Measurements from ENCODE around the gene GDI1. TPM values are rescaled to one million over a fixed set of nuclear protein-coding genes. Genes with fewer than 3 reads are reported as not detected.
A peak's percentile ranks its signal among the peaks of the same experiment; 100 is the strongest.

Gene GDI1
- total and polyA plus RNA-seq, 9 of the 15 experiments (the other 6 are each of a cell fraction or from before 2014, with no cell fraction given): 0.97 to 82.6 (median 37.5) TPM

GRCh38 chrX:154412468-154412867 is 24.5 kb upstream of the GDI1 start:
- Histone ChIP-seq H3K9me1 (ENCODE audit: control insufficient read depth, insufficient read depth, low read length) (no peaks in the 10 kb centered on the region), H2AFZ (ENCODE audit: low read depth, low read length) (no peak overlapping the region), H4K20me1 (replicated peaks; ENCODE audit: control insufficient read depth, insufficient read depth, low read length) (no peaks in the 10 kb centered on the region), H3K79me2 (ENCODE audit: control insufficient read depth, insufficient read depth, low read length) (peaks cover 25% of the 10 kb centered on the region), H3K27ac (ENCODE audit: extremely low read depth, low read depth, low read length) (0 out of 3 replicates have a peak overlapping the region, but pooled peaks have one; percentile 11), H3K4me1 (replicated peaks in 1 of 2; ENCODE audit: control insufficient read depth in 2 of 2, insufficient read depth in 2 of 2, low read length in 2 of 2) (peaks cover 13 to 46% of the 10 kb centered on the region in 2 experiments; a peak in 4 of 5 replicates), H3K9ac (ENCODE audit: insufficient read depth in 1 of 2, low read depth in 2 of 2, low read length in 2 of 2) (peak overlapping the region; percentile 76 to 96), H3K4me2 (ENCODE audit: insufficient read depth, low read length) (peak overlapping the region; percentile 87), H3K4me3 (peak overlapping the region; percentile 74), H3K9me3 (replicated peaks; ENCODE audit: control insufficient read depth, insufficient read depth, low read depth, low read length) (no peaks in the 10 kb centered on the region), H3K36me3 (ENCODE audit: control insufficient read depth, insufficient read depth, low read length) (peaks cover 7% of the 10 kb centered on the region; the same call in 1 of the 3 replicates), H3K27me3 (ENCODE audit: control insufficient read depth in 2 of 2, insufficient read depth in 2 of 2, low read length in 2 of 2) (no peaks in the 10 kb centered on the region)
- TF ChIP-seq RBM15 (IDR thresholded peaks at IDR 0.05; ENCODE audit: insufficient read depth, low read length) (no peak), PRDM10 (IDR thresholded peaks at IDR 0.05; ENCODE audit: partially characterized antibody) (peak; percentile 20)
- ChIA-PET POLR2A (interaction anchor here (0.5 to 5.0 kb wide), 5 partner anchors 12 to 72 kb away, joined by 3 to 85 read pairs (median 3); partner anchors contain the start of gene RPL10), CTCF (ENCODE audit: low intra/inter-chr PET ratio) (no interaction called here)
- ATAC-seq (no peak), DNase-seq (ENCODE audit: extremely low read depth in 1 of 4, low spot score in 3 of 4) (no peak), FAIRE-seq (no peak)
- in situ Hi-C loops (cut with MboI) (no loop called here), intact Hi-C loops (cut with micrococcal nuclease) (no loop called here)
- BruUV-seq (replicated peaks): no TSS peak
- WGBS (ENCODE audit: insufficient coverage, low coverage, missing lambda C conversion rate): 39% methylated on average over 3 of the region's 4 CpGs
